Measurements from ENCODE around the gene CD300LG.
"Not testable (repeated sequence)": the region's sequence is repeated elsewhere in the genome, so short reads cannot be mapped to it uniquely, and the experiment has no call there.

The CD300LG gene, protein sequence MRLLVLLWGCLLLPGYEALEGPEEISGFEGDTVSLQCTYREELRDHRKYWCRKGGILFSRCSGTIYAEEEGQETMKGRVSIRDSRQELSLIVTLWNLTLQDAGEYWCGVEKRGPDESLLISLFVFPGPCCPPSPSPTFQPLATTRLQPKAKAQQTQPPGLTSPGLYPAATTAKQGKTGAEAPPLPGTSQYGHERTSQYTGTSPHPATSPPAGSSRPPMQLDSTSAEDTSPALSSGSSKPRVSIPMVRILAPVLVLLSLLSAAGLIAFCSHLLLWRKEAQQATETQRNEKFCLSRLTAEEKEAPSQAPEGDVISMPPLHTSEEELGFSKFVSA

DNA sequence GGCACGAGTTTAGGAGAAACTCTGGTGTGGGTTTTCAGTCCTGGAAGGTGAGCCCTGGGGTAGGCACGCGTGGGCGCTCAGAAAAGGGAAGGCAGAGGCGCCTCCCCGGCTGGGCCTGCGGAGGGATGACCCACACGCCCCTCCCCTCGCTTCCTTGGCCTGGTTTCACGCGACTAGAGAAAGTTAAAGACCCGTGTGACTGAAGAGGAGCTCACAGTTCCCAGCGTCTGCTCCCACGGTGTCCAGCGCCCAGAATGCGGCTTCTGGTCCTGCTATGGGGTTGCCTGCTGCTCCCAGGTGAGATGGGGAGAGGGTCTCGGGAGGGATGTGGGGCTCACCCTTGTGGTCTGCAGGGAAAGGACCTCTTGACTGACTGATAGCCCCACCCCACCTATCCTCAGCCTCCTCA is at the start of gene CD300LG:
TSS of gene CD300LG (plus strand) at position 214 of the 409 bp plus-strand sequence. CDS start at position 255, 41 bp downstream.
- DNase-seq, result no peak

DNA sequence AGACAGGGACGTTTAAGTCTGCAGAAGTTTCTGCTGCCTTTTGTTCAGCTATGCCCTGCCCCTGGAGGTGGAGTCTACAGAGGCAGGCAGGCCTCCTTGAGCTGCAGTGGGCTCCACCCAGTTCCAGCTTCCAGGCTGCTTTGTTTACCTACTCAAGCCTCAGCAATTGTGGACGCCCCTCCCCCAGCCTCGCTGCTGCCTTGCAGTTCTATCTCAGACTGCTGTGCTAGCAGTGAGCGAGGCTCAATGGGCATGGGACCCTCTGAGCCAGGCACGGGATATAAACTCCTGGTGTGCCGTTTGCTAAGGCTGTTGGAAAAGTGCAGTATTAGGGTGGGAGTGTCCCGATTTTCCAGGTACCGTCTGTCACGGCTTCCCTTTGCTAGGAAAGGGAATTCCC is 49.0 kb upstream of the CD300LG start:
- DNase-seq, result not testable (repeated sequence)

DNA sequence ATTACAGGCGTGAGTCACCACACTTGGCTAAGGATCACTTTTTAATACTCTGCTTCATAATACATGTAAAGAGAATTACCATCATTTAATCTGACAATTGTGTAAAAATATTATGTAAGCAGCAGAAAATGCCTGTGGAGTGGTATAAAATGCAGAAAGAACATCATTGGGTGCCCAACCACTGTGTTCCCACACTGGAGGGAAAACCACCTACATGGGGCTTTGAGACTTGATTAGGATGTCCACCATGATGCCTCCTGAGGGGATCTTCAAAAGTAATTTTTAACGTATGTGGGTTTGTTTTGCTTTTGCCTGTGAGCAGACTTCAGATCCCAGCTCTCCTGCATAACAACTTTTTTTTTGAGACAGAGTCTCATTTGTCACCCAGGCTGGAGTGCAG is 47.9 kb upstream of the CD300LG start:
- DNase-seq, result no peak

DNA sequence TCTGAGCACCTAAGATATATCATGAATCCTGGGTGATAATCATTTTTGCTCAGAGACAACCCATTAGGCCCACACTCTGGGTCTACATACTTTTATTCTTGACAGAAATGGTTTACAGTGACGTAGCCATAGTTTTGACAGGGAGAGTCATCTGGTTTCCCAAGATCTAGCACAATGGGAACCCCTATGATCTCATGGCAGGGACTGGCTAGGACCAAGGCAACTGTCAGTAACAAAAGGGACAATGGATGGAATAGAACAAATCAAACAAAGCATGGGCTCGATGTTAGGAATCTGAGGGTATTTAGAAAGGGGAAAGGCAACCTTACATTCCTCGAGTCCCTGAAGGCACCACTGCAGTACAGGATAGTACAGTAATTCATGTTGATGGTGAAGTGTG is 46.2 kb upstream of the CD300LG start:
- DNase-seq, result no peak

DNA sequence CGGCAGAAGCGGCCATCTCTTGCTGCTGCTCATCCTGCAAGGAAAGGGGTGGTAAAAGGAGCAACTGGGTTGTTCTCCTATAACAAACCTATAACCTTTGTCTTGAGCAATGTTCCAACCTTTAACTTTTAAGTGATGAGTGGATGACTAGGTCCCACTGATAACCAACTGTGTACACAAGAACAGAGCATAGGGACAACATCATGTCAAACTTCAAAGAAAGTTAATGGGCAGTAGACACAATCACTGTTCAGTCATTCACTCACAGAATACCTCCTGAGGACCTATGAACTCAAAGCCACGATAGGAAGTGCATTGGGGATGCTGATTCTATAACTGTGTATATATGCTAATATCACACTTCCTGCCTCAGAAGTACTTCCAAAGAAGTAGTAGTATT is 45.1 kb upstream of the CD300LG start:
- no peak for DNase-seq

DNA sequence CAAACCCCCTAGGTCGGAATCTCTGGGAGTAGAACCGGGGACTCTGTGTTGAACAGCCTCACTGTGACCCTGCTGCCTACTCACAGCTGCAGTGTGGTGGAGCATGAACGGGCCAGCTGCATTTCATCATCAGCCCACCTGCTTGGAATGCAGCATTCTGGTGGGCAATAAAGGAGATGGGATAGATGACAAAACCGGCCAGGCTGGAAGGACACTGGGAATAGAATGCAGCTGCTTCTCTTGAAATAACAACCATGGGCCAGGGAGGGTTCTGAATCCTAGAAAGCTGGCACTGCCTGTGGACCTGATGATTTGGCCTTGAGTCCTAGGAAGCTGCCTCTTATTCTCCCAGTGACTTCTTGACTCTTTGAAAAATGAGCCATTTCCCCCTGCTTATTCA is 43.2 kb upstream of the CD300LG start:
- no peak for DNase-seq

DNA sequence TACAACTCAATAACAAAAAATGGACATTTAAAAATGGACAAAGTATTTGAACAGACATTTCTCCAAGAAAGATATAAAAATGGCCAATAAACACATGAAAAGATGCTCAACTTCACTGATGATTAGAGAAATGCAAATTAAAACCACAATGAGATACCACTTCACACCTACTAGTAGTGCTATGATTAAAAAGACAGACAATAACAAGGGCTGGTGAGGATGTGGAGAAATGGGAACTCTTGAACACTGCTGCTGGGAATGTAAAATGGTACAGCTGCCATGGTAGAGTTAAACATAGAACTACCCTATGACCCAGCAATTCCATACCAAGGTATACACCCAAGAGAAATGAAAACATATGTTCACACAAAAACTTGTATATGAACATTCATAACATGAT is 41.9 kb upstream of the CD300LG start:
- DNase-seq, result no peak

DNA sequence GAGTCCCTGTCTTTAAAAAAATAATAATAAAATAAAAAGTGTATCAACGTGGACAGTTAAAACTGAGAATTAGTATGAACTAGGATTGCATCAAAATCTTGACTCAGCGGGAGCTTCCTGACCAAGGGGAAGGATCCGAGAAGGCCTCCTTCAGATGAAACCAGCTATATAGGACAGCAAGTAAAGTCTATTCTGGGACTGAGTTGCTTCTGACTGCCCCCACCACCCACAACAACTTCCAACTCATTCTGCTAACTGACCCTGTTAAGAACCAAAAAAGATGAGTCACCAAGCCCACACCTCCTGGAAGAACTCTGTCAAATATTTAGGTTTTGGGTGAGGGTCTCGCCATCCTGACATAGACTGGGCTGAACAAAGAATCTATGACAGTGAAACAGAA is 38.9 kb upstream of the CD300LG start:
- no peak for DNase-seq

DNA sequence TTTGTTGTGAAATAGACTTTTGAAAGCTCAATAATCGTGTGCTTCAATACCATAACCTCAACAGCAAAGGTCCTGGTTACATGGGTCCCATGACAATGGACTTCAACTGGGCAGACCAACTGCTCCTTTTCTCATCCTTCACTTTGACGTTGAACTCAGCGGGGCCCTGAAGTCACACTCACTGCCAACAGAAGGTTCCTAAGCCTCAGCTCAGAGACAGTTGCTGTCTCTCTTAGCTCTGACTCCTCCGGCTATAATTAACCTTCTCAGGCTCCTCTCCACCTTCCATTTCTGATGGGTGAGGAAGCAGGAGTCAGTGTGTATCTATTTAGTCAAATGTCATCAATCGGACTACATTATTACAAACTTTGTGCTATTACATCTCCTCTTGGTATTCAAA is 37.9 kb upstream of the CD300LG start:
- no peak for DNase-seq

DNA sequence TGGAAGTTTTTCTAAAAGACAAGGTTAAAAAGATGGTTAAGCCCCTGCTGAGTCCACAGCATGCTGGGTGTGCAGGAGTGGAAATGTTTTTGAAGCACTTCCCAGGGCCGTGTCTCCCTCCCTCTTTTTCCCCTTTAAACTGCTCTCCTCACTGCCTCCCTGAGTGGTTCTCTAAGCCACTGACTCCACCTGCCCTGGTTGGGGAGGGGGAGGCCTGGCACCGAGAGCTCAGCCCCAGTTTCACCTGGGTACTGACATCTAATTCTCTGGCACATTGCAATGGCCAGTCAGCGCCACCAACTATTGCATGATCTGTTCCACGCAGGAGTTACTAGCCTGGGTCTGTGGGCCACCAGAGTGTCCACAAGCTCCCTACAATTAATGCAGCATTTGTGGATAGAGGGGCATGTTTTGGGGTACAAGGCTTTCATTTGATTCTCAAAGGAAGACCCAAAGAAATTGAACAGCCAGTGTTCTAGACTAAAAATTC is 36.7 kb upstream of the CD300LG start:
- DNase-seq, result no peak

DNA sequence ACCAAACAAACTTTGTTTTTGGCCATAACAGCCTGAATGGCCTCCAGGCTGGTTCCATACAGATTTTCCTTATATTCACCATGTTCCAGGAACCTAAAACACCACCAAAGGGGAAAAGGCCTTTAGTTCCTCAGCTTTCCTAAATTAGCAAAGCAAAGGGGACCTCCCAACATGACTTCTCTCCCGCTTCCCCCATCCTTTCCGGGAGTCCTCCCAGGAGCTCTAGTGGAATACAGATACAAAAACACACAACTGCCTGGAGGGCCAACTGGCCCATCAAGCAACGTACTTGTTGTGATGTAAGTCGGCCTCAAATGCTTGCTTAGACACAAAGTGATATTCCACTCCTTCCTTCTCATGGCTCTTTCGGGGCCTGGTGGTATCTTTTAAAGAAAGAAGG is 36.2 kb upstream of the CD300LG start:
- DNase-seq, result no peak

DNA sequence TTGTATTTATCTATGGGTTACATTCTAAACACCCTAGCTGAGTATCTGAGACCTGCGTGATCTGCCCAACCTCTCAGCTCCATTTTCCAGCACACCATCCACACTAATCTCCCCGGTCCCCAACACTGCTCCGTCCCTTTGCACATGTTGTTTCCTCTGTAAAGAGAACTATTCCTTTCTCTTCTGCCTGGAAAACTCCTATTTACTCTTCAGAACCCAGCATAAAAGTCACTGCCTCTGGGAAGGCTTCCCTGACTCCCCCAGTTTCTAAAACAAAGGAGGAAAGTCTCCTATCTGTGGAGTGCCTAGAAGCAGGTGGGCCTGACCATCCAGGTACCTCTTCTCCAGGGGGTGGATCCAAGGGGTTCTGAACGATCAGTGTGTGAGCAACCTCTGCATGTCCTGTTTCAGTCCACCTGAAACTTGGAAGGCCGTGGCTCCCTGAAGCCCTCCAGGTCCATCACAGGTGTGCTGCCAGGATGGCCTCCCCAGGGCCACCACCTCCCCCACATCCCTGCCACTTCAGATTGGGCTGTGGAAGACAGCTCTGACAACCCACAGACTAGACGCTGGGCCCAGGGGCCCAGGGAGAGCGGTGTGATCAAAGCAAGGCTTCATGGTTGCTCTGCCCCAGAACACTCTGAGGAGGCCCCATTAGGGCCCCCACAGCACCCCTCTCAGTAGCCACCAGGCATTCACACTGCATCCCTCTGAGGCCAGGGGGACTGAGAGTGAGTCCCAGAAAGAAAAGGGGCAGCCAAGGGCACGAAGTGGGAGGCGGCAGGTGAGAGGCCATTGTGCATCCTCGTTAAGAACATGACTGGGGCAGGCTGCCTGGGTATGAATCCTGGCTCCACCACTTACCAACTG is 34.3 kb upstream of the CD300LG start:
- DNase-seq, result no peak

DNA sequence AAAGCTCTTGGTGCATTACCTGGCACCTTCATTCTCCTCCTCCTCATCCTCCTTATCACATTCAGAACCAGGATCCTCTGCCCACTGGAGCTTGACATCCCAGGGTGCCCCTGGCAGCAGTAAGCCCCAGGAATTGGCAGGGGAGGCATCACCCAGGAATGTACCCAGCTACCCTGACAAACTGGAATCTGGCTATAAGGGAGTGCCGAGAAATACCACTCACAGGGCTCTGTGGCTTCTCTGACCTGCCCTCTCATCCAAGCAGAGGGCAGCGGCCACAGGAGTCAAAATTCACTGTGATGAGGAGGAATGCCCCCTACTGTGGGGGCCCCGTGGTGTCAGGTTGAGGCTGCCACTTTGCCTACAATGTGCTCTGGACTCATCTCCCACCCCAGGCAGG is 33.6 kb upstream of the CD300LG start:
- DNase-seq, result no peak

DNA sequence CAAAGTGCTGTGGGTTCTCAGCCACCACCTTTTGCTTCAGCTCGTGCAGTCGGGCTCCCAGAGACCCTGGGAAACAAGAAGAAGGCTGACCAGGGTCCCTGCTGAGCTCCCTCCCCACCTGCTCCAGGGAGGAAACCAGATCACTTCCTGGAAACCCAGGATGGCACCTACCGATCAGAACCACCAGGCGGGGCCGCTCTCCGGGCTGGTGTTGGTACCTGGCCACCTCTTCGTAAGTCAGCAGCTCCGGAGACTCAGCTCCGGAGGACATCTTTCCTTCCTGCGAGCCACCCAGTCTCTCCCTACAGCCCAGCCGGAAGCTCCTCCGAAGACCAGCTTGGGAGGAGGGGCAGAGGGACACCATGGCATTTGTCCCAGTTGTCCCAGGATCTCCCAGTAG is 33.0 kb upstream of the CD300LG start:
- no peak for DNase-seq

DNA sequence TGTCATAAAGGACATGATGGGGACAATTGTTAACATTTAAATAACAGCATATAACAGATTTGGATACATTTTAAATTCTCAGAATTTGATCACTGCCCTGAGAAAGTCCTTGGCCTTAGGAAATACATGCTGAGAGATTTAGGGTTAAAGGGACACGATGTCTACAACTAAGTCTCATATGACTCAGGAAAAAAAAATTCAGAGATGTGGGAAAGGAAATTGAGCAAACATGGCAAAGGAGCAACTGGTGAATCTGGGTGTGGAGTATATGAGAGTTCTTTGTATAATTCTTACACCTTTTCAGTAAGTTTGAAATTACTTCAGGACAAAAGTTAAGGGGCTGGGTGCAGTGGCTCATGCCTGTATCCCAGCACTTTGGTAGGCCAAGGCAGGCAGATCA is 32.3 kb upstream of the CD300LG start:
- DNase-seq, result no peak

DNA sequence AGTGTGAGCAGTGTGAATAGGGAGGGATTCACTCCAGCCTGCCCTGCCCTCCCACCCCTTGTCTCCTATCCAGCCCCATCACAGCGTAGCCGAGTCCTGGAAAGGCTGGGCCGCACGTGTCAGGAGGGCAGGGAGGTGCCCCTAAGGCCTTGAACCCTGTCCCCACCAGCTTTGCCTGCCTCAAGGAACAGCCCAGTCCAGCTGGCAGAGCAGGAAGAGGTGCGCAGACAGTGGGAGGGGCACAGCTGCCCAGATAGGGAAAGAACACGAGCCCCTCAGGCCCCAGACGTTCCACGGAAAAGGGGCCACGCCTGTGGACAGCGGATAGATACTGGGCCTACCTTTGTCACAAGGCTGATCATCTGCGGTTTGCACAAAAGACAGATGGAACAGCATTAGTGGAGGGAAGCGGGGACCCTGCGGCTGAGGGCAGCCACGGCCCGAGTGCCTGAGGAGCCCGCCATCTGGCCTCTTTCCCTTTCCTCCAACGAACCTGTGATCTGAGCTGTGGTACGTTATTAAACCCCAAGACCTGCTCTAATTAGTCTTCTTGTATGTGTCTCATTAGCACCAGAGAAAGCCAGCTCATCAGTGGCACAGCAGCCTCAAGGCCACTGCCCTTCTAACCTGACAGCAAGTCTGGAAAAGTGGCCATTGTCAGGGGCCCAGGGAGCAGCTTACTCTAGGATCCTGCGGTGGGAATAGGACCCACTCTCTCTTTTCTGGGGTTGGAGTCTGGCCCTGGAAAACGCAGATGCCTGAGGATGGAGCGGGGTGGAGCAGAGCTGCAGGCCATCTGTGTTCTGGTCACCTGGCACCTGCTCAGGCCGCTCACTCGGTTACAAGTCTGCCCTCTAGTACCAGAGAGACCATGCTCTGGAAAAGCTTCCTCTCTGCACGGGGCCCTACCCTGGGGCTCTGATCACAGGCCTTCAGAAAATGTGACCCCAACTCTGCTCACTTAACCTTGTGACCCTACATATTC is 30.3 kb upstream of the CD300LG start:
- peak; percentile 86 for DNase-seq

DNA sequence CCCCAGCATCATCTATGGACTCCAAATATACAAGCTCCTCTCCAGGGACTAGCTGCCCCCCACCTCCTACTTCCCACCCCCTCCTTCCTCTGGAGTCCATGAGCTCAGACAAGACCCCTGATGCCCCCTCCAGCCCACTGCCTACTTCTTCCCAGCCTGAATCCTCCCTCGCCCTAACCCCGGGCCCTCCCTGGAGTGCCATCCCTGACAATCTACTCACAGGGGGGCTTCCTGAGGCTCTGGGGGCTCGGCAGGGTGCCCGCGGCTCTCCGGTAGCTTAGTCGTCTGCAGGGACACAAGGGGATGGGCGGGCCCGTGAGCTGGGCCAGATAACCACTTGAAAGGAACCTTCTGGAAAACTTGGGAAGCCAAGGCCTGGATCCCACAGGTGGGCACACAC is 29.1 kb upstream of the CD300LG start:
- no peak for DNase-seq

DNA sequence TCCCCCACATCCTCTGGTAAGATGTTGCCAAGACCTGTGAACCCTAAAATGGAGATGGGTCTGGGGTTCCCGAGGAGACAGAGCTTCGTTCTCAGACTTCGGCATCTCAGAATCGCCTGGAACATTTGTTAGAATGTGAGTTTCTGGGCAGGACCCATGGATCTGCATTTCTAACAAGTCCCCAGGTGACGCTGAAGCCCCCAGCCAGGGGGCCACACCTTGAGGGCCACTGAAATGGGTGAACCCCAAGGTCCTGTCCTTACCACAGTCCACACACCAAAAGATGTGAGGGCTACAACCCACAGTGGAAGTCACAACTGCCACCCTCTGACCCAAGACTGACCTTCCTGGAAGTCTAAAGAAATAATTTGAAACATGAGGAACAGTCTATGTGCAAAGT is 28.0 kb upstream of the CD300LG start:
- DNase-seq, result no peak

DNA sequence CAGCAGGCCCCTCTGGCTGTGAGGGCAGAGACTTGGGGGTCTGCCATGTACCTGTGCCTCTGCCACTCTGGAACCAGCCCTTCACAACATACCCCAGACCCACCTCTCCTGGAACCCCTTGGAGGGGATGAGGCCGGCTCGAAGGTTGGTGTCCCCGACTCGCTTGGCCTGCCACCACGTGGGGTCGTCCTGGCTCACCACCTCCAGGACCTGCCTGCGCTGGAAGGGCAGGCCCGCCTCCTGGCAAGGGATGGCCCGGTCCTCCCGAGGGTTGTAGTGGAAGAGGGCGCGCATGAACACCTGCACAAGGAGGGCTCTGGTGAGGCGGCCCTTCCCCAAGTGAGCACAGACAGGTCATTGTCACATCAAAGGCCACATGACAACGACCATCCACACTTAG is 26.2 kb upstream of the CD300LG start:
- DNase-seq, result no peak

DNA sequence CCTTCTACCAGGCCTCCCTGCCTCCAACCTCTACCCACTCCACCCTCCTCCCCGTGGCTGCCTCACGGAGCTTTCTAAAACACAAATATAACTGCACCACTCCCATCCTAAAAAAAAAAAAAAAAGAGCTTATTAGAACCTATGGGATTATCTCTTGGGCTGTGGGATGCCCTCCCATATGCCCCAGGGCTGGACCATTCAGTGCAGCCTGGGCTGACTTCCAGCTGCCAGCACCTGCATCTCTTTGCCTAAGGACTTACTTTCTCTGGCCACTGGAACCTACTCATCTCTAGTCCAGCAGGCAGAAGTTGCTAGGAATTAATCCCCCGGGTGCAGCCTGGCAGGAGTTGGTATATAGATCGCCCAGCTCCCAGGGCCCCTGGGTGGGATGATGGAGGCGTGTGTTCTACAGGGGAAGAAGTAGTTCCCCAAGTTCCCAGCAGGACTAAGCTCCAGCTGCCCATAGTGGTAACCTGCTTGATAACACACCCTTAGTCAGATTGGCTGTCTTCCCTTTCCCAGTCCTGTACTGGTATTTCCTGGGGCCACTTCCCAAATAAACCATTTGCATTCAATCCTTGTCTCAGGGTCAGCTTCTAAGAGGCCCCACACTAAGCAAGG is 24.3 kb upstream of the CD300LG start:
- peak; percentile 54 for DNase-seq

DNA sequence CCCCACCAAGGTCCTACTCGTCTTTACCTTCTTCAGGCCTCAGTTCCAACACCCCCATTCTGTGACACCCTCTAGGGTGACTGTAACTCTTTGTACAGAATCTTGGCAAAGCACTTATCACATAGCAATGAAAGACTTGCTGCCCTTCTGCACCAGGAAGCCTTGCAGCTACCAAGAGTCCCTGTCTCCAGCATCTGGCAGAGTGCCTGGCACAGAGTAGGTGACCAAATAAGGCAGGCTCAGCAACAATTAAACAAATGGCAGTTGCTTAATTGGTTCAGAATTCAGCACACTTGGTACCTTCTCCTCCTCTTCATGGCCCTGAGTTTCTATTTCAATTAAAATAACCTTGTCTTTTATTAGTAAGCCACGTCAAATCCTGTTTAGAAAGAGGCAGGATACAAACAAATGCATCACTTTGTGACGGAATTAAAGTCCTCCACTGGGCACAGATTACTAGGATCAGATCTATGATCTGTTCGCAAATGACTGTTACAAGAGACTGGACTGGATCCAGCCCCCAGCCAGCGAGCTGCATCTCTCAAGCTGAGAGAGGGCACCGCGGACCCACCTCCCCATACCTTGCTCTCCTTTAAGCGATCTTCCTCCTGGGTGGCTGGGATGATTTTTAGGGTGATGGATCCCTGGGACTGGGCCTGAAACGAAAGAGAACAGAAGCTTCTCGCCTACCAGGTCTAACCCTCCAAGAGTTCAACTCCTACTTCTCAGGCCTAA is 23.5 kb upstream of the CD300LG start:
- peak; percentile 27 for DNase-seq

DNA sequence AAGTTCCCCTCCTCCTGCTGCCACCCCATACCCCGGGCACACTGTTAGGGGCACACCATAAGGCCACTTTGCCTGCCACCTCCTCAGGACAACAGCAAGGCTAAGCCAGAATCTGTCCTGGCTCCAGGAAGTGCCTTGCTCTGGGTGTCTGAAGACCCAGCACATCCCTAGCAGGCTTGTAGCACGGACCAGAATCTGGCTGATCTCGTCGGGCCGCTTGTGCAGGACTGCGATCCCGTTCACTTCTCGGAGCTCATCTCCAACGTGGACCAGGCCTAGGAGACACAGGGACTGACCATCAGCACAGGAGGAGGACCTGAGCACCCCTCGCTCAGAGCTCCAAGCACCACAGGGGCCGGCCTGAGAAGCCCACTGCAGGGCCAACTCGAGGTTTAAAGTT is 21.4 kb upstream of the CD300LG start:
- no peak for DNase-seq
